ENCODE results near the gene HDAC10. TPM values are rescaled to one million over a fixed set of nuclear protein-coding genes. Genes with fewer than 3 reads are reported as not detected.

Gene HDAC10
- total and polyA plus RNA-seq, 3 donors from 2014 or later = 13.5 to 33.1 (median 32.1) TPM

- Histone ChIP-seq H3K4me3 (no peak overlapping the region), H3K36me3 (ENCODE audit: low read depth, missing control alignments) (no peaks in the 10 kb centered on the region), H3K9me3 (no peaks in the 10 kb centered on the region), H3K27ac (no peak overlapping the region), H3K4me1 (no peaks in the 10 kb centered on the region), H3K27me3 (no peaks in the 10 kb centered on the region)
- 80 to 93% methylated on average over 1 to 15 of the region's 18 CpGs for WGBS, 2 donors
- no peak for DNase-seq
- TF ChIP-seq CTCF (IDR thresholded peaks at IDR 0.05) (no peak), POLR2A (IDR thresholded peaks at IDR 0.05) (no peak)
- intact Hi-C loops (cut with DNase I; ENCODE audit: low total_unique reads) = no loop called here
These were observed 24.2 kb downstream of the HDAC10 start for GRCh38 chr22:50226875-50227165.

GRCh38 chr22:50226063-50226874 lies 24.8 kb downstream of the HDAC10 start:
- no peak for TF ChIP-seq CTCF (IDR thresholded peaks at IDR 0.05)
- no peak for TF ChIP-seq POLR2A (IDR thresholded peaks at IDR 0.05)
- 90 to 97% methylated on average over 18 to 31 of the region's 31 CpGs for WGBS, 2 donors
- intact Hi-C loops (cut with DNase I; ENCODE audit: low total_unique reads) = no loop called here
- no peaks in the 10 kb centered on the region for H3K4me1 ChIP-seq
- H3K27ac ChIP-seq = no peak overlapping the region
- H3K27me3 ChIP-seq = no peaks in the 10 kb centered on the region
- no peaks in the 10 kb centered on the region for H3K9me3 ChIP-seq
- H3K4me3 ChIP-seq = no peak overlapping the region
- DNase-seq = no peak
- H3K36me3 ChIP-seq (ENCODE audit: low read depth, missing control alignments) = no peaks in the 10 kb centered on the region

- H3K9me3 ChIP-seq = no peaks in the 10 kb centered on the region
- DNase-seq = no peak
- H3K27me3 ChIP-seq = no peaks in the 10 kb centered on the region
- intact Hi-C loops (cut with DNase I; ENCODE audit: low total_unique reads) = no loop called here
- no peaks in the 10 kb centered on the region for H3K36me3 ChIP-seq (ENCODE audit: low read depth, missing control alignments)
- no peak overlapping the region for H3K4me3 ChIP-seq
- WGBS, 2 donors = 82 to 94% methylated on average over 13 to 24 of the region's 24 CpGs
- H3K27ac ChIP-seq = no peak overlapping the region
- no peaks in the 10 kb centered on the region for H3K4me1 ChIP-seq
- no peak for TF ChIP-seq CTCF (IDR thresholded peaks at IDR 0.05)
- TF ChIP-seq POLR2A (IDR thresholded peaks at IDR 0.05) = no peak
These were observed 25.7 kb downstream of the HDAC10 start for GRCh38 chr22:50225200-50225969.

- Histone ChIP-seq H3K36me3 (ENCODE audit: low read depth, missing control alignments) (no peaks in the 10 kb centered on the region), H3K27ac (no peak overlapping the region), H3K9me3 (no peaks in the 10 kb centered on the region), H3K4me1 (no peaks in the 10 kb centered on the region), H3K27me3 (no peaks in the 10 kb centered on the region), H3K4me3 (no peak overlapping the region)
- DNase-seq = no peak
- intact Hi-C loops (cut with DNase I; ENCODE audit: low total_unique reads) = no loop called here
- TF ChIP-seq CTCF (IDR thresholded peaks at IDR 0.05) (no peak), POLR2A (IDR thresholded peaks at IDR 0.05) (no peak)
- WGBS, 2 donors = 88 to 90% methylated on average over 16 of the region's 16 CpGs
These were observed 27.0 kb downstream of the HDAC10 start for GRCh38 chr22:50224071-50224470.
